ENCODE measurements around the gene DNM1.

DNA sequence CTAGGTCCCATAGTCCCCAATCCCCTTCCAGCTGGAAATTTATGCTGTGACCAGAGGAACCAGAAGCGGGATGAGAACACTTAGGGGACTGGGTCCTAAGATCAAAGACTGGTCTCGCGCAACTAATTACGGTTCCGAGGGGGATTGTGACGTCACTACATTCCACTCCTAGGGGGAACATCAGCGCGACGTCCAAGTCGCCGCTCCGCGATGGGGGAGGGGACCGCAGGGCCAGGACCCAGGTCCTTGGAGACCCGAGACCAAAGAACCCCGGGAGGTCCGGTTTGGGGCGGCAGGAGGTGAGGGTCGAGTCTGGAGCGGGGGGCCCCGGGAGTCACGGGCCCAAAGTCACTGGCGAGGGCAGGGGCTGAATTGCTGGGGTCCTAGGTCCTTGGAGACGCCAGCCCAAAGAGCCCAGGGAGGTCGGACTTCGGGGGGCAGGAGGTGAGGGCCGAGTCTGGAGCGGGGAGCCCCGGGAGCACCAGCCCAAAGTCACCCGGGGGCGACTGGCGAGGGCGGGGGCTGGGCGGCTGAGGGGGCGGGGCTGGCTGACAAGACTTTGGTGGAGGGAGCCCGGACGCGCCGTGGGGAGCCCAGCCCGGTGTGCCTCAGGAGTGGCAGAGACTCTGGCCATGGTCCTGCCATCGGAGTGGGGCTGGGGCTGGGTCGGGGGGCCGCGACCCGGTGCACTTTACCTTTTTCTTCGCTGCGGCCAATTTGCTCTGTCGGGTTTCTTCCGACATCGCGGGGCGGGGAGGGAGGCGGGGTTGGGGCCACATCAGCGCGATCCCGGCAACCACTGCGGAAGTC lies 72.2 kb downstream of the DNM1 start, which contains the start of gene GOLGA2:
- no peak for TF ChIP-seq POLR2A (IDR thresholded peaks at IDR 0.05)
- TF ChIP-seq, protein P1, sequence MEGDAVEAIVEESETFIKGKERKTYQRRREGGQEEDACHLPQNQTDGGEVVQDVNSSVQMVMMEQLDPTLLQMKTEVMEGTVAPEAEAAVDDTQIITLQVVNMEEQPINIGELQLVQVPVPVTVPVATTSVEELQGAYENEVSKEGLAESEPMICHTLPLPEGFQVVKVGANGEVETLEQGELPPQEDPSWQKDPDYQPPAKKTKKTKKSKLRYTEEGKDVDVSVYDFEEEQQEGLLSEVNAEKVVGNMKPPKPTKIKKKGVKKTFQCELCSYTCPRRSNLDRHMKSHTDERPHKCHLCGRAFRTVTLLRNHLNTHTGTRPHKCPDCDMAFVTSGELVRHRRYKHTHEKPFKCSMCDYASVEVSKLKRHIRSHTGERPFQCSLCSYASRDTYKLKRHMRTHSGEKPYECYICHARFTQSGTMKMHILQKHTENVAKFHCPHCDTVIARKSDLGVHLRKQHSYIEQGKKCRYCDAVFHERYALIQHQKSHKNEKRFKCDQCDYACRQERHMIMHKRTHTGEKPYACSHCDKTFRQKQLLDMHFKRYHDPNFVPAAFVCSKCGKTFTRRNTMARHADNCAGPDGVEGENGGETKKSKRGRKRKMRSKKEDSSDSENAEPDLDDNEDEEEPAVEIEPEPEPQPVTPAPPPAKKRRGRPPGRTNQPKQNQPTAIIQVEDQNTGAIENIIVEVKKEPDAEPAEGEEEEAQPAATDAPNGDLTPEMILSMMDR (IDR thresholded peaks at IDR 0.05) = peak in 1 of 6 experiments; percentile 3
